Measurements from ENCODE around the gene GPATCH8. TPM values are rescaled to one million over a fixed set of nuclear protein-coding genes. Genes with fewer than 3 reads are reported as not detected.
A peak's percentile ranks its signal among the peaks of the same experiment; 100 is the strongest.

GPATCH8 gene
- polyA plus RNA-seq, 1 of the 3 experiments (the other 2 are of a cell fraction) = 12.7 TPM

DNA sequence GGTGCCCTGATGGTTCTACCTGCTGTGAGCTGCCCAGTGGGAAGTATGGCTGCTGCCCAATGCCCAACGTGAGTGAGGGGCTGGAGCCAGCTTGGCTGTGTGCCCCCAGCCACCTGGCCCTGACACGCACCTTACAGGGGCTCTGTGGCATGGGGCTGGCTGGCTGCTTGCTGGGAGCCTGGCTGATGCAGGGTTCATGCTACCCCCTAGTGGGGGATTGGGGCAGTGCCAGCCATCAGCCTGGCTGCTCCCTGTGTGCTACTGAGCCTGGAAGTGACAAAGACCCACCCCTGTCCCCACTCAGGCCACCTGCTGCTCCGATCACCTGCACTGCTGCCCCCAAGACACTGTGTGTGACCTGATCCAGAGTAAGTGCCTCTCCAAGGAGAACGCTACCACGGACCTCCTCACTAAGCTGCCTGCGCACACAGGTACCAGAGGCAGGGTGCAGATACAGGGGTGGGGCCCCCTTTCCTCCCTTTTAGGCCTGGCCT, 152.4 kb downstream of the GPATCH8 start:
- Histone ChIP-seq H3F3A (replicated peaks; ENCODE audit: insufficient read depth) (no peaks in the 10 kb centered on the region), H3K4me1 (ENCODE audit: control insufficient read depth in 1 of 2, insufficient read depth in 2 of 2, low read depth in 1 of 2, low read length in 1 of 2) (peaks cover 0 to 7% of the 10 kb centered on the region in 2 experiments; a peak in 1 of 4 replicates), H3K4me3 (ENCODE audit: low read depth in 2 of 2, low read length in 1 of 2) (peak overlapping the region in 1 of 2 experiments; percentile 26; a peak in 1 of 4 replicates), H3K27ac (ENCODE audit: low read depth in 2 of 2, low read length in 1 of 2) (no peak overlapping the region), H3K36me3 (replicated peaks in 1 of 2; ENCODE audit: control insufficient read depth in 1 of 2, insufficient read depth in 2 of 2, low read length in 1 of 2) (peaks cover 0 to 35% of the 10 kb centered on the region in 2 experiments), H3K27me3 (ENCODE audit: insufficient read depth) (no peaks in the 10 kb centered on the region), H2AFZ (ENCODE audit: low read depth) (no peak overlapping the region), H3K9me2 (no peaks in the 10 kb centered on the region), H4K20me1 (ENCODE audit: insufficient read depth) (peaks cover 7% of the 10 kb centered on the region; the same call in 1 of the 2 replicates), H3K79me2 (ENCODE audit: insufficient read depth) (peaks cover 15% of the 10 kb centered on the region; the same call in 1 of the 2 replicates), H3K9me3 (no peaks in the 10 kb centered on the region), H3K9ac (no peak overlapping the region), H3K4me2 (no peak overlapping the region)
- POLR2A ChIA-PET = interaction anchor here (2.1 kb wide), 1 partner anchor 12 kb away, joined by 11 read pairs; the partner anchor contains the start of gene FAM171A2
- no peak for TF ChIP-seq JUND (IDR thresholded peaks at IDR 0.05)
- 0 out of 2 replicates have a peak, but pooled peaks have one; percentile 27 for TF ChIP-seq SIN3A (IDR thresholded peaks at IDR 0.05; ENCODE audit: borderline replicate concordance, low read depth, low read length)
- no peak for TF ChIP-seq MEF2A (IDR thresholded peaks at IDR 0.05; ENCODE audit: borderline replicate concordance, low read depth)
- TF ChIP-seq FOXJ3 (CRISPR knock-in tag; IDR thresholded peaks at IDR 0.05) = no peak
- TF ChIP-seq EZH2phosphoT487 (IDR thresholded peaks at IDR 0.05; ENCODE audit: borderline replicate concordance, low read depth) = no peak
- no peak for TF ChIP-seq POLR2AphosphoS5 (IDR thresholded peaks at IDR 0.05; ENCODE audit: low read depth, low read length)
- TF ChIP-seq RAD21 (IDR thresholded peaks at IDR 0.05; ENCODE audit: low read length) = peak; percentile 79
- TF ChIP-seq, protein P1, sequence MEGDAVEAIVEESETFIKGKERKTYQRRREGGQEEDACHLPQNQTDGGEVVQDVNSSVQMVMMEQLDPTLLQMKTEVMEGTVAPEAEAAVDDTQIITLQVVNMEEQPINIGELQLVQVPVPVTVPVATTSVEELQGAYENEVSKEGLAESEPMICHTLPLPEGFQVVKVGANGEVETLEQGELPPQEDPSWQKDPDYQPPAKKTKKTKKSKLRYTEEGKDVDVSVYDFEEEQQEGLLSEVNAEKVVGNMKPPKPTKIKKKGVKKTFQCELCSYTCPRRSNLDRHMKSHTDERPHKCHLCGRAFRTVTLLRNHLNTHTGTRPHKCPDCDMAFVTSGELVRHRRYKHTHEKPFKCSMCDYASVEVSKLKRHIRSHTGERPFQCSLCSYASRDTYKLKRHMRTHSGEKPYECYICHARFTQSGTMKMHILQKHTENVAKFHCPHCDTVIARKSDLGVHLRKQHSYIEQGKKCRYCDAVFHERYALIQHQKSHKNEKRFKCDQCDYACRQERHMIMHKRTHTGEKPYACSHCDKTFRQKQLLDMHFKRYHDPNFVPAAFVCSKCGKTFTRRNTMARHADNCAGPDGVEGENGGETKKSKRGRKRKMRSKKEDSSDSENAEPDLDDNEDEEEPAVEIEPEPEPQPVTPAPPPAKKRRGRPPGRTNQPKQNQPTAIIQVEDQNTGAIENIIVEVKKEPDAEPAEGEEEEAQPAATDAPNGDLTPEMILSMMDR (IDR thresholded peaks at IDR 0.05) = peak; percentile 74
- TF ChIP-seq TEAD4 (IDR thresholded peaks at IDR 0.05; ENCODE audit: borderline replicate concordance, insufficient read depth) = no peak
- TF ChIP-seq TCF12 (IDR thresholded peaks at IDR 0.05) = no peak
- TF ChIP-seq SMC3 (IDR thresholded peaks at IDR 0.05; ENCODE audit: low read depth, low read length) = peak; percentile 64
- no peak for TF ChIP-seq YY1 (IDR thresholded peaks at IDR 0.05; ENCODE audit: low read depth)
- TF ChIP-seq NFIC (IDR thresholded peaks at IDR 0.05; ENCODE audit: borderline replicate concordance) = no peak
- no peak for TF ChIP-seq RCOR1 (IDR thresholded peaks at IDR 0.05; ENCODE audit: low read length)
- TF ChIP-seq FOXM1 (IDR thresholded peaks at IDR 0.05; ENCODE audit: low read depth) = no peak
- no peak for TF ChIP-seq USF1 (IDR thresholded peaks at IDR 0.05; ENCODE audit: borderline replicate concordance, low read depth)
- no peak for TF ChIP-seq ELF1 (IDR thresholded peaks at IDR 0.05)
- WGBS (ENCODE audit: low lambda C conversion rate) = 95% methylated on average over 3 of the region's 6 CpGs
- DNase-seq = peak; percentile 96
- CTCF ChIA-PET = interaction anchor here (0.6 to 5.4 kb wide), 35 partner anchors 9 to 345 kb away, joined by 3 to 85 read pairs (median 4); partner anchors contain the start of genes FAM171A2 and TMUB2
